K562 (cell line): ENCODE results near the gene ASB13. TPM values are rescaled to one million over a fixed set of nuclear protein-coding genes. Genes with fewer than 3 reads are reported as not detected.

Experiments used
- CEBPB ChIP-seq: fragments of 450-650 bp; IDR thresholded peaks from 2 replicates; pipeline ENCODE4 v1.6.1; 2016; ENCODE audit warnings: missing genetic modification characterization, missing compliant biosample characterization
- CREM ChIP-seq: IDR thresholded peaks from 2 replicates; pipeline ENCODE4 v1.6.1; 2014; ENCODE audit warnings: antibody characterized with exemption, low read depth
- CTBP1 ChIP-seq: fragments of 450-650 bp; IDR thresholded peaks from 2 replicates; pipeline ENCODE4 v1.6.1; 2016; ENCODE audit warnings: borderline replicate concordance
- EZH2 ChIP-seq: IDR thresholded peaks from 2 replicates; pipeline ENCODE4 v1.6.1; 2012; ENCODE audit warnings: low read depth, mild to moderate bottlenecking, inconsistent platforms, low read length, borderline replicate concordance
- HDAC1 ChIP-seq, 2 experiments: fragments of 450-650 bp; IDR thresholded peaks; 2 replicates each; pipeline ENCODE4 v1.6.1; 2016 to 2017; ENCODE audit warnings: inconsistent platforms in 1 of 2, mild to moderate bottlenecking in 1 of 2, moderate library complexity in 1 of 2
- HDAC2 ChIP-seq: fragments of 450-650 bp; IDR thresholded peaks from 2 replicates; pipeline ENCODE4 v1.6.1; 2016; ENCODE audit warnings: mild to moderate bottlenecking
- HNRNPL ChIP-seq: fragments of 200-400 bp; formaldehyde crosslinking; IDR thresholded peaks from 2 replicates; pipeline ENCODE4 v1.6.1; 2017; ENCODE audit warnings: low read depth, mild to moderate bottlenecking, low read length
- KDM2B ChIP-seq: fragments of 250-450 bp; sonication (Bioruptor Pico); IDR thresholded peaks from 2 replicates; pipeline ENCODE4 v1.8.0; 2021; ENCODE audit warnings: mild to moderate bottlenecking, moderate library complexity
- KLF10 ChIP-seq: fragments of 250-450 bp; sonication (Bioruptor Pico); IDR thresholded peaks from 2 replicates; pipeline ENCODE4 v1.6.1; 2021; ENCODE audit warnings: matching md5 sums
- MNT ChIP-seq, 2 experiments: fragments of 450-650 bp; conservative IDR thresholded peaks; 2 replicates each; pipeline ENCODE4 v1.6.1; 2017; ENCODE audit warnings: mild to moderate bottlenecking in 2 of 2, moderate library complexity in 2 of 2
- MTA1 ChIP-seq: fragments of 450-650 bp; IDR thresholded peaks from 2 replicates; pipeline ENCODE4 v1.6.1; 2017; ENCODE audit warnings: borderline replicate concordance
- NONO ChIP-seq, 2 experiments: fragments of 200-400 bp in 1 of 2; fragments of 450-650 bp in 1 of 2; formaldehyde crosslinking in 1 of 2; IDR thresholded peaks; 2 replicates each; pipeline ENCODE4 v1.6.1; 2017; ENCODE audit warnings: low read depth in 2 of 2, mild to moderate bottlenecking in 2 of 2, moderate library complexity in 2 of 2, low read length in 1 of 2
- NR2C2 ChIP-seq, 2 experiments: fragments of 200-800 bp in 1 of 2; sonication (Bioruptor generic) in 1 of 2; sonication (generic) in 1 of 2; formaldehyde crosslinking in 1 of 2; IDR thresholded peaks; 2 replicates each; pipeline versions ENCODE4 v1.6.1 to v1.8.0; 2016 to 2022; ENCODE audit warnings: mild to moderate bottlenecking in 1 of 2, missing compliant biosample characterization in 1 of 2, missing genetic modification characterization in 1 of 2, missing genetic modification reagents in 1 of 2
- POLR2A ChIP-seq: fragments of 450-650 bp; conservative IDR thresholded peaks from 2 replicates; pipeline ENCODE4 v1.6.1; 2016
- RBBP5 ChIP-seq: fragments of 200-600 bp; sonication (generic); IDR thresholded peaks from 2 replicates; pipeline ENCODE4 v1.6.1; 2012; ENCODE audit warnings: borderline replicate concordance, mild to moderate bottlenecking, low read length, control low read depth, inconsistent platforms; ENCODE audit not compliant: insufficient read depth, poor library complexity, severe bottlenecking
- RBM25 ChIP-seq: fragments of 200-400 bp; formaldehyde crosslinking; IDR thresholded peaks from 2 replicates; pipeline ENCODE4 v1.6.1; 2018; ENCODE audit warnings: low read length, low read depth, moderate library complexity; ENCODE audit not compliant: severe bottlenecking
- SAFB ChIP-seq: fragments of 200-400 bp; formaldehyde crosslinking; IDR thresholded peaks from 2 replicates; pipeline ENCODE4 v1.6.1; 2017; ENCODE audit warnings: low read depth, low read length, borderline replicate concordance
- TEAD2 ChIP-seq: fragments of 450-650 bp; IDR thresholded peaks from 2 replicates; pipeline ENCODE4 v1.6.1; 2016; ENCODE audit warnings: missing genetic modification characterization, control low read depth, missing compliant biosample characterization
- TEAD4 ChIP-seq, 2 experiments: sonication (generic) in 1 of 2; formaldehyde crosslinking in 1 of 2; IDR thresholded peaks; 2 replicates each; pipeline versions ENCODE4 v1.6.1 to v1.8.0; 2012 to 2022; ENCODE audit warnings: borderline replicate concordance in 1 of 2, inconsistent platforms in 1 of 2, low read length in 1 of 2, mild to moderate bottlenecking in 1 of 2, missing genetic modification reagents in 1 of 2
- ZBTB2 ChIP-seq: fragments of 450-650 bp; IDR thresholded peaks from 2 replicates; pipeline ENCODE4 v1.6.1; 2016; ENCODE audit warnings: antibody characterized with exemption
- ZNF143 ChIP-seq: sonication (generic); formaldehyde crosslinking; IDR thresholded peaks from 2 replicates; pipeline ENCODE4 v1.9.0; 2022; ENCODE audit warnings: mild to moderate bottlenecking, missing genetic modification reagents
- ZNF175 ChIP-seq: fragments of 200-800 bp; sonication (Bioruptor generic); IDR thresholded peaks from 2 replicates; pipeline ENCODE4 v1.6.1; 2016; ENCODE audit warnings: low read depth, mild to moderate bottlenecking, missing genetic modification characterization, missing compliant biosample characterization
- ZNF277 ChIP-seq: fragments of 250-450 bp; sonication (Bioruptor Pico); IDR thresholded peaks from 2 replicates; pipeline ENCODE4 v1.8.0; 2022; ENCODE audit warnings: inconsistent platforms, mild to moderate bottlenecking, moderate library complexity, borderline replicate concordance
- polyA plus RNA-seq, 8 experiments: library from polyadenylated mRNA; depleted of rRNA in 4 of 8; stranded (reverse) in 5 of 8; unstranded in 3 of 8; fragments of >200 nt; fragmentation: Nextera tagmentation in 2 of 8; fragmentation: Illumina TruSeq in 1 of 8; extraction: Ambion mirVana in 2 of 8; extraction: Trizol in 1 of 8; gene quantifications; 2 replicates each; pipeline versions ENCODE4 v1.2.1 to v1.2.3, GENCODE V29; 2011 to 2014; ENCODE audit warnings: inconsistent platforms in 1 of 8, missing spikeins in 1 of 8
- total RNA-seq, 7 experiments: library from RNA; depleted of rRNA in 6 of 7; stranded (reverse); fragments of >200 nt in 6 of 7; fragmentation: Illumina TruSeq in 2 of 7; extraction: Trizol in 2 of 7; gene quantifications; 2 replicates each; pipeline versions ENCODE4 v1.2.1 to v1.2.3, GENCODE V29; 2011 to 2021; ENCODE audit warnings: low replicate concordance in 1 of 7

Gene ASB13
- total and polyA plus RNA-seq, 9 of the 15 experiments (the other 6 are each of a cell fraction or from before 2014, with no cell fraction given) = 5.2 to 28.8 (median 16.9) TPM

- TF ChIP-seq CREM (peak; percentile 96), MTA1 (peak; percentile 73), ZNF175 (CRISPR knock-in tag) (no peak), HDAC2 (no peak; the same call in 1 of the 2 replicates), RBBP5 (peak; percentile 73), ZNF277 (CRISPR knock-in tag) (no peak), CTBP1 (peak; percentile 52), POLR2A (no peak), ZNF143 (CRISPR knock-in tag) (peak; percentile 76), MNT (conservative IDR thresholded peaks at IDR 0.05) (0 out of 4 replicates have a peak, but pooled peaks of 1 of the 2 experiments have one; percentile 9), HDAC1 (IDR thresholded peaks at IDR 0.05) (peak in 1 of 2 experiments; percentile 30; a peak in 1 of 4 replicates), RBM25 (no peak), ZBTB2 (0 out of 2 replicates have a peak, but pooled peaks have one; percentile 55), HNRNPL (peak; percentile 51; the same call in 1 of the 2 replicates), NONO (IDR thresholded peaks at IDR 0.05; ENCODE audit: low read depth in 2 of 2, low read length in 1 of 2) (peak; percentile 73 to 84; a peak in 3 of 4 replicates), KDM2B (peak; percentile 54), SAFB (peak; percentile 41; the same call in 1 of the 2 replicates), CEBPB (tag) (peak; percentile 92), EZH2 (no peak), TEAD2 (tag) (no peak), TEAD4 (IDR thresholded peaks at IDR 0.05; ENCODE audit: low read length) (no peak), TEAD4 (CRISPR knock-in tag; IDR thresholded peaks at IDR 0.05; ENCODE audit: borderline replicate concordance) (no peak), KLF10 (CRISPR knock-in tag) (no peak), NR2C2 (CRISPR knock-in tag; IDR thresholded peaks at IDR 0.05) (no peak), NR2C2 (tag; IDR thresholded peaks at IDR 0.05) (peak; percentile 69)
Observed at GRCh38 chr10:5666008-5666840, at the start of gene ASB13 (continued).
